HepG2 (cell line): ENCODE data around the gene PBX2. TPM values are rescaled to one million over a fixed set of nuclear protein-coding genes. Genes with fewer than 3 reads are reported as not detected.

Source experiments
- ADNP ChIP-seq: sonication (generic); formaldehyde crosslinking; IDR thresholded peaks from 2 replicates; pipeline ENCODE4 v1.4.0; 2020; ENCODE audit warnings: missing genetic modification reagents
- BRD4 ChIP-seq: sonication (generic); formaldehyde crosslinking; IDR thresholded peaks from 2 replicates; pipeline ENCODE4 v1.4.0; 2020; ENCODE audit warnings: missing genetic modification reagents
- CBX1 ChIP-seq: IDR thresholded peaks from one replicate; pipeline ENCODE4 v1.6.1; 2016; ENCODE audit warnings: antibody characterized with exemption, low read depth
- CC2D1A ChIP-seq: sonication (generic); formaldehyde crosslinking; IDR thresholded peaks from 2 replicates; pipeline ENCODE4 v1.8.1; 2023; ENCODE audit warnings: mild to moderate bottlenecking, missing genetic modification reagents
- DMAP1 ChIP-seq: IDR thresholded peaks from 2 replicates; pipeline ENCODE4 v1.6.1; 2016
- DNMT3B ChIP-seq: conservative IDR thresholded peaks from 2 replicates; pipeline ENCODE4 v1.6.1; 2016; ENCODE audit warnings: missing biosample characterization, control low read depth
- EEA1 ChIP-seq: sonication (generic); formaldehyde crosslinking; IDR thresholded peaks from 2 replicates; pipeline ENCODE4 v1.5.1; 2020; ENCODE audit warnings: mild to moderate bottlenecking, missing genetic modification reagents, borderline replicate concordance
- ELF4 ChIP-seq: sonication (generic); formaldehyde crosslinking; IDR thresholded peaks from 2 replicates; pipeline ENCODE4 v1.5.0; 2020; ENCODE audit warnings: missing genetic modification reagents, mild to moderate bottlenecking, moderate library complexity, borderline replicate concordance
- PLSCR1 ChIP-seq: sonication (generic); formaldehyde crosslinking; IDR thresholded peaks from 2 replicates; pipeline ENCODE4 v1.5.0; 2020; ENCODE audit warnings: missing genetic modification reagents, mild to moderate bottlenecking, borderline replicate concordance
- RBM39 ChIP-seq: fragments of 200-400 bp; formaldehyde crosslinking; IDR thresholded peaks from one replicate; pipeline ENCODE4 v1.6.1; 2018; ENCODE audit warnings: antibody characterized with exemption, mild to moderate bottlenecking, low read depth, low read length; ENCODE audit not compliant: poor library complexity, severe bottlenecking
- TCF12 ChIP-seq, 2 experiments: fragments of 450-650 bp in 1 of 2; sonication (generic) in 1 of 2; formaldehyde crosslinking in 1 of 2; IDR thresholded peaks; 2 replicates each; pipeline versions ENCODE4 v1.6.1 to v1.8.0; 2017 to 2022; ENCODE audit warnings: antibody characterized with exemption in 1 of 2, mild to moderate bottlenecking in 1 of 2, missing genetic modification reagents in 1 of 2, moderate library complexity in 1 of 2
- TCF7L2 ChIP-seq: IDR thresholded peaks from 2 replicates; pipeline ENCODE4 v1.6.1; 2011; ENCODE audit warnings: mild to moderate bottlenecking, low read depth, low read length, moderate library complexity
- ZBTB10 ChIP-seq: sonication (generic); formaldehyde crosslinking; IDR thresholded peaks from 2 replicates; pipeline ENCODE4 v1.4.0; 2020; ENCODE audit warnings: missing genetic modification reagents, borderline replicate concordance
- ZNF20 ChIP-seq: sonication (generic); formaldehyde crosslinking; IDR thresholded peaks from 2 replicates; pipeline ENCODE4 v1.4.0; 2020; ENCODE audit warnings: mild to moderate bottlenecking, moderate library complexity, missing genetic modification reagents
- ZNF24 ChIP-seq: fragments of 450-650 bp; IDR thresholded peaks from 2 replicates; pipeline ENCODE4 v1.6.1; 2017; ENCODE audit warnings: antibody characterized with exemption, mild to moderate bottlenecking
- ZNF619 ChIP-seq: sonication (generic); formaldehyde crosslinking; IDR thresholded peaks from 2 replicates; pipeline ENCODE4 v1.4.0; 2020; ENCODE audit warnings: mild to moderate bottlenecking, missing genetic modification reagents
- ZNF75D ChIP-seq: sonication (generic); formaldehyde crosslinking; IDR thresholded peaks from 2 replicates; pipeline ENCODE4 v1.8.1; 2023; ENCODE audit warnings: missing genetic modification reagents, mild to moderate bottlenecking, borderline replicate concordance
- polyA plus RNA-seq, 8 experiments: library from polyadenylated mRNA; depleted of rRNA in 3 of 8; stranded (reverse) in 7 of 8; unstranded in 1 of 8; fragments of >200 nt; fragmentation: Illumina TruSeq in 4 of 8; extraction: Trizol in 4 of 8; gene quantifications; 2 replicates each; pipeline versions ENCODE4 v1.2.1 to v1.2.3, GENCODE V29; 2011 to 2016; ENCODE audit warnings: low read depth in 4 of 8, missing spikeins in 1 of 8, mixed read lengths in 1 of 8; ENCODE audit not compliant: insufficient read depth in 1 of 8
- total RNA-seq, 5 experiments: library from RNA; depleted of rRNA; stranded (reverse); fragments of >200 nt; fragmentation: Illumina TruSeq; extraction: Trizol; gene quantifications; 2 replicates each; pipeline ENCODE4 v1.2.3, GENCODE V29; 2016; ENCODE audit warnings: low read depth in 1 of 5
- TF ChIP-seq, protein P1 (sequence below): sonication (generic); formaldehyde crosslinking; IDR thresholded peaks from 2 replicates; pipeline ENCODE4 v1.8.0; 2022; ENCODE audit warnings: missing genetic modification reagents, mild to moderate bottlenecking, inconsistent platforms, borderline replicate concordance
- TF ChIP-seq, protein P2 (sequence below): sonication (generic); formaldehyde crosslinking; IDR thresholded peaks from 2 replicates; pipeline ENCODE4 v1.4.0; 2020; ENCODE audit warnings: missing genetic modification reagents, mild to moderate bottlenecking, borderline replicate concordance

The PBX2 gene
- total and polyA plus RNA-seq, 2 of the 13 experiments (the other 11 are each of a cell fraction or from before 2014, with no cell fraction given) = 42.3 to 77.8 TPM

- TF ChIP-seq ADNP (CRISPR knock-in tag) (no peak), CC2D1A (CRISPR knock-in tag) (no peak), PLSCR1 (CRISPR knock-in tag) (no peak), TCF12 (IDR thresholded peaks at IDR 0.05) (no peak), TCF12 (CRISPR knock-in tag; IDR thresholded peaks at IDR 0.05) (no peak), ZNF20 (CRISPR knock-in tag) (no peak), DNMT3B (CRISPR knock-in tag) (no peak), EEA1 (CRISPR knock-in tag) (0 out of 2 replicates have a peak, but pooled peaks have one; percentile 35), DMAP1 (no peak), ELF4 (CRISPR knock-in tag) (no peak), BRD4 (peak; percentile 70; the same call in 1 of the 2 replicates), TCF7L2 (no peak), RBM39 (no peak), ZBTB10 (peak; percentile 28; the same call in 1 of the 2 replicates), CBX1 (peak; percentile 19), ZNF24 (no peak), ZNF619 (CRISPR knock-in tag) (no peak), ZNF75D (no peak)
- TF ChIP-seq, protein P1, sequence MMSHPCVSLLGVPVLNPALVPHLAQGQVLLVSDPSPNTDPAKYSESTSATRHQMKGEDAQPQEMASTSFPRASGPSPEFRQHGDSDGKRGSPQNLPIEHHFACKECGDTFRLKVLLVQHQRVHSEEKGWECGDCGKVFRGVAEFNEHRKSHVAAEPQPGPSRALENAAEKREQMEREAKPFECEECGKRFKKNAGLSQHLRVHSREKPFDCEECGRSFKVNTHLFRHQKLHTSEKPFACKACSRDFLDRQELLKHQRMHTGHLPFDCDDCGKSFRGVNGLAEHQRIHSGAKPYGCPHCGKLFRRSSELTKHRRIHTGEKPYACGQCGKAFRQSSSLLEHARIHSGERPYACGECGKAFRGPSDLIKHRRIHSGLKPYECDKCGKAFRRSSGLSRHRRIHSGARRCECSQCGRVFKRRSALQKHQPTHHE = no peak
- TF ChIP-seq, protein P2, sequence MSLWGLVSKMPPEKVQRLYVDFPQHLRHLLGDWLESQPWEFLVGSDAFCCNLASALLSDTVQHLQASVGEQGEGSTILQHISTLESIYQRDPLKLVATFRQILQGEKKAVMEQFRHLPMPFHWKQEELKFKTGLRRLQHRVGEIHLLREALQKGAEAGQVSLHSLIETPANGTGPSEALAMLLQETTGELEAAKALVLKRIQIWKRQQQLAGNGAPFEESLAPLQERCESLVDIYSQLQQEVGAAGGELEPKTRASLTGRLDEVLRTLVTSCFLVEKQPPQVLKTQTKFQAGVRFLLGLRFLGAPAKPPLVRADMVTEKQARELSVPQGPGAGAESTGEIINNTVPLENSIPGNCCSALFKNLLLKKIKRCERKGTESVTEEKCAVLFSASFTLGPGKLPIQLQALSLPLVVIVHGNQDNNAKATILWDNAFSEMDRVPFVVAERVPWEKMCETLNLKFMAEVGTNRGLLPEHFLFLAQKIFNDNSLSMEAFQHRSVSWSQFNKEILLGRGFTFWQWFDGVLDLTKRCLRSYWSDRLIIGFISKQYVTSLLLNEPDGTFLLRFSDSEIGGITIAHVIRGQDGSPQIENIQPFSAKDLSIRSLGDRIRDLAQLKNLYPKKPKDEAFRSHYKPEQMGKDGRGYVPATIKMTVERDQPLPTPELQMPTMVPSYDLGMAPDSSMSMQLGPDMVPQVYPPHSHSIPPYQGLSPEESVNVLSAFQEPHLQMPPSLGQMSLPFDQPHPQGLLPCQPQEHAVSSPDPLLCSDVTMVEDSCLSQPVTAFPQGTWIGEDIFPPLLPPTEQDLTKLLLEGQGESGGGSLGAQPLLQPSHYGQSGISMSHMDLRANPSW = no peak
These were observed 11.2 kb downstream of the PBX2 start (continued) for GRCh38 chr6:32178547-32179440.
